AG04450 (cell line): ENCODE results near the gene MEIOB. TPM values are rescaled to one million over a fixed set of nuclear protein-coding genes. Genes with fewer than 3 reads are reported as not detected.

Experiments
- CTCF ChIA-PET: fragments of 300-600, 350-600 bp; formaldehyde crosslinking; extraction: SDS; loops from one replicate; lab custom pipeline; 2022; ENCODE audit warnings: antibody characterized with exemption, inconsistent platforms; lab: Charles Lee
- POLR2A ChIA-PET: fragments of 350-600 bp; formaldehyde crosslinking; extraction: SDS; loops from one replicate; lab custom pipeline; 2021; ENCODE audit warnings: antibody characterized with exemption, inconsistent platforms; lab: Yijun Ruan, JAX
- DNase-seq: peaks from one replicate; pipeline ENCODE4 v3.0.0-alpha.2; 2011; ENCODE audit warnings: low read depth, low spot score
- H3K27ac ChIP-seq: one replicate; pipeline ENCODE4 v1.5.1; 2012; ENCODE audit warnings: low read depth, low read length, control low read depth
- H3K27me3 ChIP-seq: one replicate; pipeline ENCODE4 v1.6.0; 2012; ENCODE audit warnings: low read length; ENCODE audit not compliant: control insufficient read depth, insufficient read depth
- H3K4me3 ChIP-seq: 2 replicates; pipeline ENCODE4 v1.5.1; 2011; ENCODE audit warnings: mild to moderate bottlenecking, low read depth, low read length, control low read depth
- H3K9me3 ChIP-seq: 2 replicates; pipeline ENCODE4 v1.5.1; 2012; ENCODE audit warnings: low read length; ENCODE audit not compliant: control insufficient read depth, insufficient read depth
- polyA plus RNA-seq: library from polyadenylated mRNA; depleted of rRNA; stranded (reverse); fragments of >200 nt; gene quantifications from 2 replicates; pipeline ENCODE4 v1.2.3, GENCODE V29; 2011
- TF ChIP-seq, protein P1 (sequence below): IDR thresholded peaks from 2 replicates; pipeline ENCODE4 v1.5.1; 2011; ENCODE audit warnings: low read depth, low read length, control low read depth, inconsistent platforms

Gene MEIOB
- polyA plus RNA-seq, 1 experiment: 0.04 TPM

DNA sequence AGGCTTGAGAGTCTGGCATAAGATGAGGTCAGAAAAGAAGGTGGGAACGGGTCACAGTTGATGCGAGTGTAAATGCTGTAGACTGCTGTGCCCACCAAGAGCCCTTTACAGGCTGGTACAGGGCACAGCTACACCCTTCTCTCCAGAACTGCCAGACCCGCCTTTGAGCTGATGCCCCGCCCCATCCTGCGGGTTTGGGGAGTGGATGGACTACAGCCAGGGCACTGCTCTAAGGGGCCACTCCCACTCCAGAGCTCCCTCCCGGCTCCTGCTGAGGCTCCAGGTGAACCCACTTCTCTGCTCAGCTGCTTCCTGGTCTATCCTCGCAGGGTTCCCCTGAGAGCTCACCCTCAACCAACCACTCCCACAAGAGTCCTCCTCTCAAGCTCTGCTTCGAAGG is 12.3 kb downstream of the MEIOB start:
- Histone ChIP-seq H3K9me3 (no peaks in the 10 kb centered on the region), H3K4me3 (no peak overlapping the region), H3K27me3 (peaks cover 41% of the 10 kb centered on the region), H3K27ac (no peak overlapping the region)
- DNase-seq: no peak
- TF ChIP-seq, protein P1, sequence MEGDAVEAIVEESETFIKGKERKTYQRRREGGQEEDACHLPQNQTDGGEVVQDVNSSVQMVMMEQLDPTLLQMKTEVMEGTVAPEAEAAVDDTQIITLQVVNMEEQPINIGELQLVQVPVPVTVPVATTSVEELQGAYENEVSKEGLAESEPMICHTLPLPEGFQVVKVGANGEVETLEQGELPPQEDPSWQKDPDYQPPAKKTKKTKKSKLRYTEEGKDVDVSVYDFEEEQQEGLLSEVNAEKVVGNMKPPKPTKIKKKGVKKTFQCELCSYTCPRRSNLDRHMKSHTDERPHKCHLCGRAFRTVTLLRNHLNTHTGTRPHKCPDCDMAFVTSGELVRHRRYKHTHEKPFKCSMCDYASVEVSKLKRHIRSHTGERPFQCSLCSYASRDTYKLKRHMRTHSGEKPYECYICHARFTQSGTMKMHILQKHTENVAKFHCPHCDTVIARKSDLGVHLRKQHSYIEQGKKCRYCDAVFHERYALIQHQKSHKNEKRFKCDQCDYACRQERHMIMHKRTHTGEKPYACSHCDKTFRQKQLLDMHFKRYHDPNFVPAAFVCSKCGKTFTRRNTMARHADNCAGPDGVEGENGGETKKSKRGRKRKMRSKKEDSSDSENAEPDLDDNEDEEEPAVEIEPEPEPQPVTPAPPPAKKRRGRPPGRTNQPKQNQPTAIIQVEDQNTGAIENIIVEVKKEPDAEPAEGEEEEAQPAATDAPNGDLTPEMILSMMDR: no peak
- CTCF ChIA-PET: interaction anchor here (8.4 kb wide), 1 partner anchor 71 kb away, joined by 83 read pairs; no protein-coding TSS in a partner anchor
- POLR2A ChIA-PET: no interaction called here

DNA sequence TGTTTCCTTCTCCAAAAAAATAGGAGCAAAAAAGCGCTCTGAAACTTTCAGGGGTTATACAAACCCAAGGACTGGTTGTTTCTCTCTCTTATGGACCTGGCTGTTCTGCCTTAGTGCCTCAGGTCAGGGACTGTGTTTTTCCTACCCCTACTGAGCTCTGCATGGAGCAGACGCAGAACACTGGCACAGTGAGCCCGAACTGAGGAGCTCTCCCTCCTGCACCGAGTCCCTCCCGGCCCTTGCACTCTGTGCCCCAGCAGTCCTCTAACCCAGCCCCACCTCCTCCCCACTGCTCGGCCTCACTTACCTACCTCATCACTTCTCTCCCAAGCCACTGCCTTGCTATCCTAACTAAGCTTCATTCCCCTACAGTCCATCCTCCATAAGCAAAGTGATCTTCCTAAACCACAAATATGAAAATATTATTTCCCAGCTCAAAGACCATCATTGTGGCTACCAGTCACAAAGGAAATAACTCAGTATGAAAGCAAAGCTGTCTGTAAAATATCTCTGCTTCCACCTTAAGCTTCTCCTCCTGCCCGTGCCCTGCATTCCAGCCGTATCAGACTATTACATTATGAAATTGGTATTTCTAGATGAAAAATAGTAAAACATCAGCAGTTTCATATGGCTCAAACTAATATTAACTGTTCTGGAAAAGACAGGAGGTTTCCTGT is 13.6 kb downstream of the MEIOB start:
- H3K9me3 ChIP-seq: no peaks in the 10 kb centered on the region
- ChIA-PET POLR2A (interaction anchor here (1.3 kb wide), 1 partner anchor 106 kb away, joined by 4 read pairs; the partner anchor contains the start of gene RPS2), CTCF (interaction anchor here (0.6 to 2.4 kb wide), 3 partner anchors 9 to 71 kb away, joined by 3 to 14 read pairs (median 3); no protein-coding TSS in a partner anchor)
- DNase-seq: no peak
- no peak overlapping the region for H3K27ac ChIP-seq
- H3K4me3 ChIP-seq: no peak overlapping the region
- peaks cover 44% of the 10 kb centered on the region for H3K27me3 ChIP-seq
- TF ChIP-seq, protein P1: no peak

DNA sequence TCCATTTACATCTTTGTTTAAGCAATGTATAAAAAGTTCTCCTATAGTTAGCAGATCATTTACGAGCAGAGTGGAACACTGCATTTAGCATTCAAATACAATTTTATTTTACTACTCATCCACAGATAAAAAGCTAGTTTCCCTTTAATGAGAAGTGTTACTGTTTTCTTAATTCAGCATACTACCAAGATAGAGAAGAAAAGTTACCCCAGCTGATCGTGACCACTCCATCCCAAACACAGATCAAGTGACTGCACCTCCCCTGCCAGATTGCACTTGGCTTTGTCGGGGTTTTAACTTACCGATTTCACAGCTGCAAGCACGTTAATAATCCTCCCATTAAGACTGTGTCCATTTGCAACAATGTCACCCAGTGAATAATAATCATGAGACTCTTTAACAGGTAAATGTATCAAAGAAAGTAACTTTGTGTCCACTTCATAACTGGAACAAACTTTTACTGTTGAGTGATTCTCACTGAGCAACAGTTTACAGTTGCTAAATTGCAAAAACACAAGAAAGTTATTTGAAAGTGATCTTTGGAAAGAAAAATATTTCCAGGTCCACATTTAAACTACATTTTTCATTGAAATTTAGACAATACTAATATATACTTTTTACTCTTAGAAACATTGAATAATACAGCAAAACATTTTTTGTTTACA is 14.4 kb downstream of the MEIOB start:
- TF ChIP-seq, protein P1: no peak
- peaks cover 45% of the 10 kb centered on the region for H3K27me3 ChIP-seq
- H3K4me3 ChIP-seq: no peak overlapping the region
- DNase-seq: no peak
- no peak overlapping the region for H3K27ac ChIP-seq
- H3K9me3 ChIP-seq: no peaks in the 10 kb centered on the region
- POLR2A ChIA-PET: interaction anchor here (1.3 kb wide), 1 partner anchor 107 kb away, joined by 4 read pairs; the partner anchor contains the start of gene RPS2
- CTCF ChIA-PET: interaction anchor here (0.6 to 2.4 kb wide), 4 partner anchors 9 to 152 kb away, joined by 3 to 14 read pairs (median 3); partner anchors contain the start of gene MAPK8IP3

DNA sequence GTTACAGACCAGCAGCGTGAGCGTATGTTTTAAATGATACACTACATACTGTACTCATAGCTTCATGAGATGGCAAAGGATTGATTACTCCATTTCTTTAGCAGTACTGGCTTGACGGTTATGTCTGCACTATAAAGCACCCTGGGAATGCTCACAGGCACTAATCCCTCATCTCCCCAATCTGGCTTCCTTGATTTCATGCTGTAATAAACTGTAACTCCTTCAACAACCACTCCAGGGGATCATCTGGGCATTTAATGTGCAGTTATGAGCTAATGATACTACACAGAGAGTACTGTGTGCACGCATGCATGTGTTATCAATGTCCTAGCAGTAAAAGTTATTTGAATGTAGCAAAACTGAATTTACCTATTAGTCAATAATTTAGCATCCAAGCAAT is 20.2 kb downstream of the MEIOB start:
- H3K4me3 ChIP-seq: no peak overlapping the region
- ChIA-PET CTCF (interaction anchor here (1.9 kb wide), 1 partner anchor 12 kb away, joined by 6 read pairs; no protein-coding TSS in a partner anchor), POLR2A (interaction anchor here (0.6 kb wide), 1 partner anchor 69 kb away, joined by 3 read pairs; the partner anchor contains the start of genes NUBP2 and SPSB3)
- H3K27ac ChIP-seq: no peak overlapping the region
- no peaks in the 10 kb centered on the region for H3K9me3 ChIP-seq
- H3K27me3 ChIP-seq: peaks cover 24% of the 10 kb centered on the region
- TF ChIP-seq, protein P1: no peak
- no peak for DNase-seq
